LNCaP clone FGC (cell line): ENCODE data around the gene TTC7B.

Source experiments
- DNase-seq: peaks from one replicate; pipeline ENCODE4 v3.0.0-alpha.2; 2011; ENCODE audit warnings: low read depth
- H3K4me3 ChIP-seq: 2 replicates; pipeline ENCODE4 v1.5.1; 2011; ENCODE audit warnings: mild to moderate bottlenecking, low read depth, low read length, control low read depth
- CTCF ChIP-seq: IDR thresholded peaks from 2 replicates; pipeline ENCODE4 v1.5.1; 2012; ENCODE audit warnings: mild to moderate bottlenecking; ENCODE audit not compliant: control insufficient read depth, insufficient read depth; ENCODE audit errors: extremely low read depth

The TTC7B gene

GRCh38 chr14:90658541-90658967 lies 157.7 kb downstream of the TTC7B start:
- no peak for DNase-seq
- TF ChIP-seq CTCF, result no peak

GRCh38 chr14:90656973-90657372 lies 159.3 kb downstream of the TTC7B start:
- no peak overlapping the region for H3K4me3 ChIP-seq
- DNase-seq, result no peak
- no peak for TF ChIP-seq CTCF

More at GRCh38 chr14:90658541-90658967, 157.7 kb downstream of the TTC7B start:
- H3K4me3 ChIP-seq, result no peak overlapping the region

- DNase-seq, result no peak
- no peak for TF ChIP-seq CTCF
- H3K4me3 ChIP-seq, result no peak overlapping the region
Measured at GRCh38 chr14:90655829-90656228, 160.4 kb downstream of the TTC7B start.

GRCh38 chr14:90654831-90655276 lies 161.4 kb downstream of the TTC7B start:
- no peak for DNase-seq
- H3K4me3 ChIP-seq, result no peak overlapping the region
- TF ChIP-seq CTCF, result no peak

- no peak overlapping the region for H3K4me3 ChIP-seq
- no peak for TF ChIP-seq CTCF
- DNase-seq, result no peak
Measured at GRCh38 chr14:90652626-90653025, 163.6 kb downstream of the TTC7B start.

- TF ChIP-seq CTCF, result no peak
- H3K4me3 ChIP-seq, result no peak overlapping the region
- DNase-seq, result no peak
Measured at GRCh38 chr14:90651976-90652560, 164.2 kb downstream of the TTC7B start.

- H3K4me3 ChIP-seq, result no peak overlapping the region
- no peak for DNase-seq
- no peak for TF ChIP-seq CTCF
Measured at GRCh38 chr14:90651271-90651804, 164.9 kb downstream of the TTC7B start.
